CD4-positive, alpha-beta T cell treated with Interleukin-10 for 1 hour (primary cell): ENCODE data around the gene SUPT3H.

ENCODE experiments used
- DNase-seq: peaks from one replicate; pipeline ENCODE4 v3.0.0-alpha.2; 2020

Gene SUPT3H

GRCh38 chr6:44983467-44984365 lies 394.0 kb downstream of the SUPT3H start:
- DNase-seq = no peak

- no peak for DNase-seq
These were observed 396.9 kb downstream of the SUPT3H start for GRCh38 chr6:44980841-44981240.

GRCh38 chr6:44976677-44977641 lies 400.8 kb downstream of the SUPT3H start:
- DNase-seq = peak; percentile 60

- no peak for DNase-seq
These were observed 403.2 kb downstream of the SUPT3H start for GRCh38 chr6:44974511-44974910.

GRCh38 chr6:44972709-44973108 lies 405.0 kb downstream of the SUPT3H start:
- DNase-seq = no peak

- DNase-seq = no peak
These were observed 408.1 kb downstream of the SUPT3H start for GRCh38 chr6:44969446-44970185.

- DNase-seq = no peak
These were observed 410.3 kb downstream of the SUPT3H start for GRCh38 chr6:44967481-44967880.

GRCh38 chr6:44966449-44967092 lies 411.2 kb downstream of the SUPT3H start:
- DNase-seq = no peak

- no peak for DNase-seq
These were observed 412.0 kb downstream of the SUPT3H start for GRCh38 chr6:44965708-44966107.

- no peak for DNase-seq
These were observed 416.8 kb downstream of the SUPT3H start for GRCh38 chr6:44960898-44961297.

- DNase-seq = no peak
These were observed 418.1 kb downstream of the SUPT3H start for GRCh38 chr6:44959651-44960050.

GRCh38 chr6:44957156-44957555 lies 420.6 kb downstream of the SUPT3H start:
- DNase-seq = no peak

- DNase-seq = no peak
These were observed 421.3 kb downstream of the SUPT3H start for GRCh38 chr6:44956396-44956795.

- DNase-seq = no peak
These were observed 422.6 kb downstream of the SUPT3H start for GRCh38 chr6:44955145-44955544.

- DNase-seq = no peak
These were observed 423.5 kb downstream of the SUPT3H start for GRCh38 chr6:44954281-44954680.

- no peak for DNase-seq
These were observed 426.4 kb downstream of the SUPT3H start for GRCh38 chr6:44951253-44951747.

- no peak for DNase-seq
These were observed 428.0 kb downstream of the SUPT3H start for GRCh38 chr6:44949596-44950201.

GRCh38 chr6:44943541-44943940 lies 434.2 kb downstream of the SUPT3H start:
- no peak for DNase-seq

GRCh38 chr6:44942798-44943197 lies 434.9 kb downstream of the SUPT3H start:
- DNase-seq = no peak

- DNase-seq = no peak
These were observed 435.5 kb downstream of the SUPT3H start for GRCh38 chr6:44942201-44942600.

- DNase-seq = no peak
These were observed 437.4 kb downstream of the SUPT3H start for GRCh38 chr6:44940367-44940766.
